Glomerular endothelial cell (primary cell): ENCODE measurements around the gene DNAJB5. TPM values are rescaled to one million over a fixed set of nuclear protein-coding genes. Genes with fewer than 3 reads are reported as not detected.
"Not testable (repeated sequence)": the region's sequence is repeated elsewhere in the genome, so short reads cannot be mapped to it uniquely, and the experiment has no call there.

ENCODE experiments used
- DNase-seq: peaks from one replicate; pipeline ENCODE4 v3.0.0-alpha.2; 2011; ENCODE audit warnings: low read depth, low spot score; ENCODE audit errors: extremely low read depth
- total RNA-seq: library from RNA; depleted of rRNA; stranded (reverse); fragments of >200 nt; gene quantifications from 2 replicates; pipeline ENCODE4 v1.2.3, GENCODE V29; 2015

DNAJB5 gene
- total RNA-seq, 1 donor from 2014 or later, result 14.1 TPM

GRCh38 chr9:34998266-34998665, 8.7 kb downstream of the DNAJB5 start:
- DNase-seq, result no peak

- DNase-seq, result no peak
Measured at GRCh38 chr9:34999576-34999975, 10.0 kb downstream of the DNAJB5 start.

- DNase-seq, result no peak
Measured at GRCh38 chr9:35000535-35001284, 11.2 kb downstream of the DNAJB5 start.

GRCh38 chr9:35001285-35001677, 11.7 kb downstream of the DNAJB5 start:
- no peak for DNase-seq

GRCh38 chr9:35001803-35002502, 12.4 kb downstream of the DNAJB5 start:
- no peak for DNase-seq

- no peak for DNase-seq
Measured at GRCh38 chr9:35002623-35003022, 13.1 kb downstream of the DNAJB5 start.

GRCh38 chr9:35004299-35004698, 14.8 kb downstream of the DNAJB5 start:
- not testable (repeated sequence) for DNase-seq

GRCh38 chr9:35010351-35010958, 20.9 kb downstream of the DNAJB5 start:
- DNase-seq, result no peak

GRCh38 chr9:35014517-35014916, 25.0 kb downstream of the DNAJB5 start:
- no peak for DNase-seq

- not testable (repeated sequence) for DNase-seq
Measured at GRCh38 chr9:35023443-35023842, 33.9 kb downstream of the DNAJB5 start.

GRCh38 chr9:35026671-35027070, 37.1 kb downstream of the DNAJB5 start:
- no peak for DNase-seq

GRCh38 chr9:35027374-35027773, 37.8 kb downstream of the DNAJB5 start:
- no peak for DNase-seq

- DNase-seq, result no peak
Measured at GRCh38 chr9:35027860-35028259, 38.3 kb downstream of the DNAJB5 start.

GRCh38 chr9:35028341-35028740, 38.8 kb downstream of the DNAJB5 start:
- DNase-seq, result no peak

GRCh38 chr9:35029241-35029640, 39.7 kb downstream of the DNAJB5 start:
- DNase-seq, result no peak

- no peak for DNase-seq
Measured at GRCh38 chr9:35029852-35030251, 40.3 kb downstream of the DNAJB5 start.

- no peak for DNase-seq
Measured at GRCh38 chr9:35033101-35033500, 43.6 kb downstream of the DNAJB5 start.

- DNase-seq, result no peak
Measured at GRCh38 chr9:35035851-35036701, 46.5 kb downstream of the DNAJB5 start.

- DNase-seq, result no peak
Measured at GRCh38 chr9:35042081-35042604, 52.6 kb downstream of the DNAJB5 start.

GRCh38 chr9:35042891-35043545, 53.5 kb downstream of the DNAJB5 start:
- DNase-seq, result no peak
